Measurements from ENCODE around the gene TPM1. TPM values are rescaled to one million over a fixed set of nuclear protein-coding genes. Genes with fewer than 3 reads are reported as not detected.

TPM1 gene
- polyA plus RNA-seq, 1 of the 3 experiments (the other 2 are of a cell fraction) = 1,371 TPM

DNA sequence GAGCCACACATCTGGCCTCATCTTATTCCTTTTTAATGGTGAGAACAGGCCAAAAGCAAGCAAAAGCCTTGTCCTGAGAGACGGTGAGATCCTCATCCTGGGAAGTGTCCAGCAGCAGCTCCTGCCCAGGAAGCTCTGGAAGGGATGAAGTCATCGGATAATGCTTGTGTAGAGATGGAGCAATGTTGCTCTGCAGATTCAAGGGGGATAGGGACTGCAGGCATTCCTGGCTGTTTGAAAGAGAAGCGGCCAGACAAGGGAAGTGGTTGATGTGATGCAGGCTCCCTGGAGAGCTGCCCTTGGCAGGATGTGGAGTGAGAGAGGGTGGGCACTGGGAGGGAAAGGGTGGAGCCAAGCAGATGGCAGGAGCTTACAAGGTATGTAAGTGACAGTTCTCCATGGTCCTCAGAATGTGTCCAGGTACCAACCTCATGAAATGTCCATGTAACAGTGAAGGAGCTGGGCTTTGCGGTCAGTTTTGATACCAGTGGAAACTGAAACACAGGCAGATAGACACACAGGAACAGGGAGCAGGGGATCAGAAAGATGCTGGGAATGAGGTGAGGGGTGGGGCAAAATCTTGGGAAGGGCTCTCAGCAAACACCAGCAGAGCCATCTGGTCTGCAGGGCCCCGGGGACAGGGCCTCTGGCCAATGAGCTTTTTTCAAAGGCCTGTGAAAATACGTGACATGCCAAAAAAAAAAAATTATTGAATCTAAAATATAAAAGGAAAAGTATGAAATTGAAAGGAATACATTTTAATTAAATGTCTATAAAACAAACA lies 46.9 kb downstream of the TPM1 start (continued):
- TF ChIP-seq REST (IDR thresholded peaks at IDR 0.05; ENCODE audit: low read depth, low read length) (peak; percentile 80), IRF3 (IDR thresholded peaks at IDR 0.05; ENCODE audit: low read depth, low read length) (no peak), GABPA (IDR thresholded peaks at IDR 0.05; ENCODE audit: low read depth) (peak; percentile 50), USF2 (IDR thresholded peaks at IDR 0.05; ENCODE audit: borderline replicate concordance, low read depth, low read length) (no peak), TCF12 (IDR thresholded peaks at IDR 0.05) (peak; percentile 97), RCOR1 (IDR thresholded peaks at IDR 0.05; ENCODE audit: low read length) (peak; percentile 95), NFIC (IDR thresholded peaks at IDR 0.05; ENCODE audit: borderline replicate concordance) (peak; percentile 93), GATA2 (CRISPR knock-in tag; IDR thresholded peaks at IDR 0.05) (peak; percentile 29), RXRA (IDR thresholded peaks at IDR 0.05; ENCODE audit: borderline replicate concordance, low read depth) (peak; percentile 55; the same call in 1 of the 2 replicates), TEAD4 (IDR thresholded peaks at IDR 0.05; ENCODE audit: borderline replicate concordance, insufficient read depth) (peak; percentile 78), FOXJ3 (CRISPR knock-in tag; IDR thresholded peaks at IDR 0.05) (peak; percentile 77; the same call in 1 of the 2 replicates), ZBTB33 (IDR thresholded peaks at IDR 0.05; ENCODE audit: borderline replicate concordance, low read depth) (no peak), RFX5 (IDR thresholded peaks at IDR 0.05; ENCODE audit: low read length) (no peak), YY1 (IDR thresholded peaks at IDR 0.05; ENCODE audit: low read depth) (peak; percentile 50; the same call in 1 of the 2 replicates), PBX3 (IDR thresholded peaks at IDR 0.05) (peak; percentile 92), CHD2 (IDR thresholded peaks at IDR 0.05; ENCODE audit: low read length, partially characterized antibody) (peak; percentile 80), EP300 (IDR thresholded peaks at IDR 0.05; ENCODE audit: borderline replicate concordance in 1 of 2, low read depth in 1 of 2, low read length in 1 of 2) (peak; percentile 84 to 94), TAF1 (IDR thresholded peaks at IDR 0.05; ENCODE audit: borderline replicate concordance, low read depth, low read length) (peak; percentile 68; the same call in 1 of the 2 replicates), MAX (IDR thresholded peaks at IDR 0.05; ENCODE audit: low read depth) (peak; percentile 83), FOXM1 (IDR thresholded peaks at IDR 0.05; ENCODE audit: low read depth) (0 out of 2 replicates have a peak, but pooled peaks have one; percentile 40), ELF1 (IDR thresholded peaks at IDR 0.05) (no peak), MEF2A (IDR thresholded peaks at IDR 0.05; ENCODE audit: borderline replicate concordance, low read depth) (no peak), MXI1 (IDR thresholded peaks at IDR 0.05; ENCODE audit: low read depth, low read length) (0 out of 2 replicates have a peak, but pooled peaks have one; percentile 33), POLR2AphosphoS5 (IDR thresholded peaks at IDR 0.05; ENCODE audit: low read depth, low read length) (peak; percentile 88)
- TF ChIP-seq, protein P1, sequence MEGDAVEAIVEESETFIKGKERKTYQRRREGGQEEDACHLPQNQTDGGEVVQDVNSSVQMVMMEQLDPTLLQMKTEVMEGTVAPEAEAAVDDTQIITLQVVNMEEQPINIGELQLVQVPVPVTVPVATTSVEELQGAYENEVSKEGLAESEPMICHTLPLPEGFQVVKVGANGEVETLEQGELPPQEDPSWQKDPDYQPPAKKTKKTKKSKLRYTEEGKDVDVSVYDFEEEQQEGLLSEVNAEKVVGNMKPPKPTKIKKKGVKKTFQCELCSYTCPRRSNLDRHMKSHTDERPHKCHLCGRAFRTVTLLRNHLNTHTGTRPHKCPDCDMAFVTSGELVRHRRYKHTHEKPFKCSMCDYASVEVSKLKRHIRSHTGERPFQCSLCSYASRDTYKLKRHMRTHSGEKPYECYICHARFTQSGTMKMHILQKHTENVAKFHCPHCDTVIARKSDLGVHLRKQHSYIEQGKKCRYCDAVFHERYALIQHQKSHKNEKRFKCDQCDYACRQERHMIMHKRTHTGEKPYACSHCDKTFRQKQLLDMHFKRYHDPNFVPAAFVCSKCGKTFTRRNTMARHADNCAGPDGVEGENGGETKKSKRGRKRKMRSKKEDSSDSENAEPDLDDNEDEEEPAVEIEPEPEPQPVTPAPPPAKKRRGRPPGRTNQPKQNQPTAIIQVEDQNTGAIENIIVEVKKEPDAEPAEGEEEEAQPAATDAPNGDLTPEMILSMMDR (IDR thresholded peaks at IDR 0.05) = no peak
